GM21381 (cell line): ENCODE measurements around the gene GOLPH3.
"Not testable (repeated sequence)": the region's sequence is repeated elsewhere in the genome, so short reads cannot be mapped to it uniquely, and the experiment has no call there.

Source experiments
- ATAC-seq: cut with Tn5 transposase; IDR thresholded peaks from one replicate; pipeline ENCODE4 v1.9.1; 2021; ENCODE audit warnings: mild to moderate bottlenecking, moderate library complexity; ENCODE audit not compliant: unreplicated experiment

Gene GOLPH3

GRCh38 chr5:32100691-32101302 lies 73.3 kb downstream of the GOLPH3 start:
- no peak for ATAC-seq

GRCh38 chr5:32100230-32100629 lies 73.9 kb downstream of the GOLPH3 start:
- ATAC-seq: no peak

GRCh38 chr5:32099486-32100035 lies 74.6 kb downstream of the GOLPH3 start:
- no peak for ATAC-seq

- ATAC-seq: no peak
Measured at GRCh38 chr5:32098890-32099310, 75.2 kb downstream of the GOLPH3 start.

- ATAC-seq: no peak
Measured at GRCh38 chr5:32098291-32098690, 75.8 kb downstream of the GOLPH3 start.

- ATAC-seq: no peak
Measured at GRCh38 chr5:32096891-32097595, 77.1 kb downstream of the GOLPH3 start.

GRCh38 chr5:32095261-32095671 lies 78.9 kb downstream of the GOLPH3 start:
- no peak for ATAC-seq

- no peak for ATAC-seq
Measured at GRCh38 chr5:32094691-32095090, 79.4 kb downstream of the GOLPH3 start.

- ATAC-seq: peak; percentile 80
Measured at GRCh38 chr5:32092938-32093812, 80.9 kb downstream of the GOLPH3 start.

GRCh38 chr5:32090755-32091128 lies 83.4 kb downstream of the GOLPH3 start:
- no peak for ATAC-seq

- ATAC-seq: no peak
Measured at GRCh38 chr5:32090026-32090754, 83.9 kb downstream of the GOLPH3 start.

- ATAC-seq: no peak
Measured at GRCh38 chr5:32089146-32090000, 84.7 kb downstream of the GOLPH3 start.

- ATAC-seq: no peak
Measured at GRCh38 chr5:32088214-32088613, 85.9 kb downstream of the GOLPH3 start.

GRCh38 chr5:32087086-32088082 lies 86.7 kb downstream of the GOLPH3 start:
- no peak for ATAC-seq

GRCh38 chr5:32083981-32084430 lies 90.1 kb downstream of the GOLPH3 start:
- ATAC-seq: no peak

- ATAC-seq: no peak
Measured at GRCh38 chr5:32082701-32083100, 91.4 kb downstream of the GOLPH3 start.

- ATAC-seq: not testable (repeated sequence)
Measured at GRCh38 chr5:32080565-32080964, 93.6 kb downstream of the GOLPH3 start.

GRCh38 chr5:32078855-32079254 lies 95.3 kb downstream of the GOLPH3 start:
- ATAC-seq: not testable (repeated sequence)
